CMK (cell line): ENCODE results near the gene GABRG3.

Source experiments
- DNase-seq: peaks from one replicate; pipeline ENCODE4 v3.0.0-alpha.2; 2010; ENCODE audit warnings: low read depth

GABRG3 gene

DNA sequence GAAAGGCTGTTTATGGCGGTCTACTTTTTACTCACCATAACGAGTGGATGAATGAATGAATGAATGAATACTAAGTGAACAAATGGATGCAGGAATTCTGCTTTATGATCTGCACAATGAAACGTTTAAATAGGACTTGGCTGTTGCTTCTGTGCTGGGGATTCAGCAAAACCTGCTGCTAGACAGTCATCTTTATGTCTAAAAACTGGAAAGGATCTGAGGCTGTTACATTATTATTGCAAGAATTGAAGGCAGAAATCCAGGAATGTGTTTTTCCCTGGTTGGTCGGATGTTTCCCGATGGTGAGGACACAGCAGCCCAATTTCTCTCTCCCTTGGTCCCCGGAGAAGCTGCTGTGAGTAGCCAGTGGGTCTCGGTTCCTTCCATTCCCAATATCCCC lies 94.2 kb downstream of the GABRG3 start:
- no peak for DNase-seq

DNA sequence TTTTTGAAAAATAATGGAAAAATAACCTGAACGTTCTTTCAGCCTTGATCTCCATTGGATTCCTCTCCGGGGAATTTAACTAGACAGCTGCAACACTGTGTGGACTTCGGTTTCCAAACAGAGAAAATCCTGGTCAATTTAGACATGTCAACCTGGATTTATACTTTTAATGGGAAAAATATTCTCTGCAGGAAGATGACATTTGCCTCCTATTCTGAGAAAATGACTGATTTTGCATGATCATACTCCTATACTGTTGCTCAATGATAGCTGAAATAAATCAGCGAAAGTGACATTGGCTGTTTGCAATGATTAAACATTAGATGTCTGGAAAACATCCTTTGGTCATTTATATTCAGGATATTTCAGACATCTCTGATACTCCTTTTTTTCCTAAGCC lies 94.8 kb downstream of the GABRG3 start:
- DNase-seq, result no peak

DNA sequence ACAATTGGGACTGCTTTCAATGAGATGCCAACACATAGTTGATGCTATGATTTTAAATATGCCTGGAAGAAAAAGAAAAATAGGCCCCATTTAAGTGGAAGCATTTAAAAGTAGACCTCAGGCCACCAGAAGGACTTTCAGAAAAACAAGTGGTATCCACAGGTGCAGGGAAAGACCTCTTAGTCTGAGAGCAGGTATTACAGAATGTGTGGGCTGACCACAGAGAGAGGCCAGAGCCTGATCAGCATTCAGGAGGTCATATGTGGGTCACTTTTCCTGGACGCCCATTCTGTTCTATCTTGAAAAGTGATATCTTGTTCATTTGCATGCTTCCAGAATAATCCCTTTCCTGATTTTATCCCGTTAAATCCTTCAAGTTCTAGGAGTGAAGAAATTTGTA lies 95.5 kb downstream of the GABRG3 start:
- no peak for DNase-seq

DNA sequence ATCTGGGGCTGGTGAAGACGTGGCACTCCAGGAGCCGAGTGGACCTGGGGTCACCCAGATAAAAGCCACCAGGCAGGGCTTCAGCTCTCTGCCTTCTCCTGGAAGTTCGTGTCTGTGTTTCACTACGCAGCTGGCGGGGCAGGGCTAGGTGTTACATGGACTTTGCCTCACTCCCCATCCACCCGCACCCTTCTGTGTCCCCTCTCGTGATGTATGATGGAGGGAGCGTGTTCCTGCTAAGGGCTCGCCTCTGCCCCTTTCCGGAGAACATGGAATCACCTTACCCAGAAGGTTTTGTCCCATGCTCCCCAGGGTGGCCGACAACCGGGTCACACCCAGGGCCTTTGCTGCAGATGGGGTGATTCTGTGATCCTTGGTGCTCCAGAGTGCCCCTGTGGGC lies 96.2 kb downstream of the GABRG3 start:
- no peak for DNase-seq

DNA sequence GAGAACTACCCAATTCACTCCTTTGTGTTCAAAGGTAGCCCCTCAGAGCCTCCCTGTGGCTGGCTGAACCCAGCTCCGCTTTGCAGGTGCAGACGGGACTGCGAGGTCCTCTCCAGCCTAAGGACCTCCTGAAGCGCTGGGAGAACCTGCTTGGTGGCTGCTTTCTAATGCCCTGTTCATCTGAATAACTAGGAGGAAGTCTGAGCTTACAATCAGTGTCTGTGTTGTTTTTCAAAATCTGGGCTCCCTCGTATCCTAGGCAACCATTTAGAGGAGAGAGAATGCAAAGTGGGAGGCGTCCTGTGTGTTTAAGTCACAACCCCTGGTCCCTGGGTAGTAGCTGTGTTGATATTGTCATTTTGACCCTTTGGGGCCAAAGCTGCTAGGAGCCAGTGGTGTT lies 99.9 kb downstream of the GABRG3 start:
- no peak for DNase-seq

DNA sequence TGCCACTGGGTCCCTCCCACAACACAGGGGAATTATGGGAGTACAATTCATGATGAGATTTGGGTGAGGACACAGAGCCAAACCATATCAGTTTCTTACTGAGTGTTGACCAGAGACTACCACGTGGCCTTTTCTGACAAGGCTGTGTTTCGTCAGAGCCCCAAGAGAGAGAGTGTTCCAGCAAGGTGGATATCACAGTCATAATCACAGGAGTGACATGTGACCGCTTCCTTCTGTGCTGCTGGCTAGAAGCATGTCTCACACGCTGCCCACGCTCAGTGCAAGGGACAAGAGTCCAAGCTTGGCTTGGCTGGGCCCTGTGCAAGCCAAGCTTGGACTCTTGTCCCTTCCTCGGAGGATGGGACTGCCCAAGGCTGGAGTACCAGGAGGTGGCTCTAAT lies 103.2 kb downstream of the GABRG3 start:
- no peak for DNase-seq

DNA sequence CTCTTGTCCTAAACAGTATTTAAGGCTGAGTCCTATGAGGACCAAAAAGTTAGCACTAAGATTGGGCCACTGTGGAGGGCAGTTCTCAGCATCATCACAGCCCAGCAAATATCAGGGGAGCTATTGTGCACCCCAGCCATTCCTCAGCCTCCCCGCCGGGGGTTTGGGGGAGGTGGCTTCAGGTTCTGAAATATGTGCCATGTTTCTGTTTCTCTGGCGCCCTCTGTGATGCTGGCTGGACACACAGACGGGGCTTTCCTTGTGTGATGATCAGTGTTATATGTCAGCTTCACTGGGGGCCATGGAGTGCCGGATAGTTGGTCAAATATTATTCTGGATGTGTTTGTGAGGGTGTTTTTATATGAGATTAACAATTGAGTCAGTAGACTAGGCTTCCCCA lies 106.8 kb downstream of the GABRG3 start:
- no peak for DNase-seq

DNA sequence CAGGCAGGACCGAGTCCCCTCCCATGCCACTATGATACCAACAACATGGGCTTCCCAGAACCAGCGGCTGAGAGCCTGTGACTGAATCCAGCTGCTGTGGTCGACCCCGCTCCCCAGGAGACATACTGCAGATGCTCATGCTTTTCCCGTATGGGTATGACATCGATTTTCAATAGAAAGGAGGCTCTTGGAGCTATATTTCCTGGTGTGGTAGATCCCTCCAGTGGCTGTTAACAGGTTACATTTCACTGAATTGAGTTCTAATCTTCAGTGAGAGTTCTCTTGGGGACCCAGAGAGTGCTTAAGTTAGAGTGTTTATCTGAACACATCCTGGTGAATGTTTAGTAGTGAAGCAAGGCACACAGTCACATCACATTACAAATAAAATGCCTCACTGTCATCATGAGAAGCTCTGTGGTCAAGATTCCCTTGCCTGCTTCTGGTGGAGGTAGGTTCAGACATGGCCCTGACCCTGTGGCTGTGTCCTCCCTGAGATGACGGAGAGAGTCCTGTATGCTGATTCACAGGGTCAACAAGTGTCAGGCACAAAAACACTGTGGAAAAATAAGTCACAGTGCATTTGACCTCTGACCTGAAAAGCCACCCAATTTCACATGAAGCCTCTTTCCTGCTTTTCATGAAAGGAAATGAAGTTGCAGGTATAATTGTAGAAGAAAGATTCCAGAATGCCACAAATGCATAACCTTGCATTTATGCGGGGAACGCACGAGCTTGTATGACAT lies 110.9 kb downstream of the GABRG3 start:
- DNase-seq, result no peak

DNA sequence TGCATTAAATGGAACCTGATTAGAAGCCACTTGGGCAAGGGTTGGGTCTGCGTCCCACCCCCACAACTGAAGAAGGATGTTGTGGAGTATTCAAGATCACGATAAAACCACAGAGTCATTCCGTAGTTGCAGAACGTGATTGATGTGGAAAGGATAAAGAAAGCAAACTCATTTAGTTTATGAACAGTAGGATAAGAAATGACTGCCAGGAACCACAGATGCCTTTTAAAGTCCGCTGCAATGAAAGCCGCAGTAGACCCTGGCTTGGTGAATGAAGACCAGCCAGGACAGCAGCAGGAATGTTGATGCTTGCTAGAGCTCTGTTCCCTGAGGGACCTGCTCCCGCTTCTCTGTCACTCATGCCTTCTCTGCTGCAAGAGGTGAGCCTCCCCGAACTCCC lies 111.5 kb downstream of the GABRG3 start:
- DNase-seq, result no peak

DNA sequence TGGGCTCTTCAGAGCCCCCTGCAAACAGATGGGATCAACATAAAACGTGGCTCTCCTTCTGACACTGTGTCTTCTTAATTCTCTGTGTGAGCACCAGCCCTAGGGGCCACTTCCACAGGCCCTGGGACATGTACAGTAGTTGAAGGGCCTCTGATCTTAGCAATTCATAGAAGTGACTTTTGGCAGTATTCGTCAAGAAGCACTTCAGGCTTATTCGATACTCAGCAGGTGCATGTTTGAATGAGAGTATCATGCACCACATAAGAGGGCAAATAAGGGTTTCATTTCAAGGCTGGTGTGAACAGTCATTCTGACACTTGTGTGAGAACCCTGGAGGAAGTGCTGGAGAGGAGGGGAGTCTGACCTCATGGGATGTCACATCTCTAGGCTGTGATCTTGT lies 113.9 kb downstream of the GABRG3 start:
- no peak for DNase-seq

DNA sequence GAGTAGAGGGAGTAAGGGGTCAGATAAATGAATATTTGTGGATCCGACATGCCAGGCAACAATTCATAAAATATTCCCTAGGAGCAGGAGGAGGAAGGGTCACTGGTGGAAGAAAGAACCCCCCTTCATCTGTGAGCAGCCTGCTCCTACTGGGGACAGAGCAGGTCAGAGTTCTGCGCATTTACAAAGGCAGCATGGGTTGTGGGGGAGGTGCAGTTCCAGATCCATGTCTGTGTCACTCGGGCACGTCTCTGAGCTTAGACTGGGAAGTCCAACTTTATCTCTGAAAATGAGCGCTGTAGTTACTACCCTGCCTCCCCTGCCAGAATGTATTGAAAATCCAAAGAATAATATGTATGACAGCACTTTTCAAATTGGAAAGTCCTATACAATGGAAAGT lies 115.2 kb downstream of the GABRG3 start:
- DNase-seq, result no peak

DNA sequence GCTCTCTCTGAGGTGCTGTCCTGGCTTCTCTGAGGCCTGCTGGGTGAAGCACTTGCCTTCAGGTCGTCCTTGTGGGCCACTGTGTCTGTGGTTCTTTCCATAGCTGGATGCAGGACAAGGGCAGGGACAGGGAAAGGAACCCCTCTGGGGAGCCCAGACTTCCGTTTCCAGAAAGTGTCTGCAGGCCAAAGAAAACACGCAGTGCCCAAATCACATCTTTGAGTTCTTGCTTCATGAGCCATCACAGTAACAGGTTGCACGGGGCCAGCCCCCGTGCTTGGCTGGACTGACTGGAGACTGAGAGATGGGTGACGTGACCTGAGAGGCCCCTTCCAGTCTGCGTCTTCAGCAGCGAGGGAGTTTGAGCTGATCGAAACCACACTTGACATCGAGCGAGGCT lies 115.8 kb downstream of the GABRG3 start:
- no peak for DNase-seq

DNA sequence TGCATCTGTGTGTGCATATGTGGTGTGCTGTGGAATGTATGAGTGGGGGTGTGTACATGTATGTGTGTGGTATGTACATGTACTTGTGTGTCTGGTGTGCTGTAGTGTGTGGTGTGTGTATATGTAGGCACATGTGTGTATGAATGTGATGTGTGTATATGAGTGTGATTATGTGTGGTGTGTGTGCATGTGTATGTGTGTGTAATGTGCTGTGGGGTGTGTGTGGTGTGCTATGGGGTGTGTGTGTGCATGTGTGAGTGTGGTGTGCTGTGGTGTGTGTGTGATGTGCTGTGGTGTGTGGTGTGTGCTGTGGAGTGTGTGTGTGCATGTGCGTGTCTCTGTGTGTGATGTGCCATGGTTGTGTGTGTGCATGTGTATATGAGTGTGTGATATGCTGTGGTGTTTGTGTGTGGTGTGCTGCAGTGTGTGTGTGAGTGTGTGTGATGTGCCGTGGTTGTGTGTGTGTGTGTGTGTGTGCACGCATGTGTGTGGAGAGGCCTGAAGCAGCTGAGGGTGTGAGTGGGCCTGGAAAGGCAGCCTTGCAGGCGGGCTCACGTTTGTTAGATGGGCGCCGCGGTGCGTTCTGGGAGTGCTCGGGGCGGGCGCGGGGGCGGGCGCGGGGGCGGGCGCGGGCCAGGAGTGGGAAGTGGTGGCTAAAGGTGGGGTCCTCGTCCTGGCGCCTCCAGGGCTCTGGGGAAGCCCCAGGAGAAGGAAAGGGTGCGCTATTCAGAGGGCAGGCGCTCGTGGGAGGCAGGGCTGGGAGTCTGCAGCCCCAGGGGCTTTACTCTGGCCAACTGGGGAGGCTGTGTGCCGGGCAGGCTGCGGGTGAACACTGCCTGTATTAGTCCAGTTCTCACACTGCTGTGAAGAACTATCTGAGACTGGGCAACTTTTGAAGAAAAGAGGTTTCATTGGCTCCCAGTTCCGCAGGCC lies 116.9 kb downstream of the GABRG3 start:
- no peak for DNase-seq

DNA sequence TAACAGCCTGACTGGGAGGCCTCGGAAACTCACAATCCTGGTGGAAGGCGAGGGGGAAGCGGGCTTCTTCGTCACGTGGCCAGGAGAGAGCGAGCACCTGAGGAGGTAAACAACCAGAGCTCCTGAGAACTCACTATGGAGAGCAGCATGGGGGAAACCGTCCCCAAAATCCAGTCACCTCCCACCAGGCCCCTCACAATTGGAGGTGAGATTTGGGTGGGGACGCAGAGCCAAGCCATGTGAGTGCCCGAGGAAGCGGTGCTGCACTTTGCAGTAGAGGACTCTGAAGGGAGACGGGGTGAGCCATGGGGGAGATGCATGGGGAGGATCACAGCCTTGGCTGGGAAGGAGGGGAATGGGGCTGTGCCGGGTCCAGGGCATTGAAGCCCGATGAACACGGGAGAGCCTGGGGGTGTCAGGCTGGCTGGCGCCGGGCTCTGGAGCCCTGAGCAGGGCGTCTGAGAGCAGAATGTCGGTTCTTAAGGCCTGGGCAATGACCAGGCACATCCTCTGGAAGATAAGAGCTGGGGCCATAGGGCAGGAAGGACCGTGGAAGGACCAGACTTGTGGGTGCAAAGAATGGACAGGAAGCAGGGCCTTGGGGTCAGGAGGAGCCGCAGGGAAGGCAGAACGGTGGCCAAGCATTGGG lies 117.7 kb downstream of the GABRG3 start:
- DNase-seq, result no peak

DNA sequence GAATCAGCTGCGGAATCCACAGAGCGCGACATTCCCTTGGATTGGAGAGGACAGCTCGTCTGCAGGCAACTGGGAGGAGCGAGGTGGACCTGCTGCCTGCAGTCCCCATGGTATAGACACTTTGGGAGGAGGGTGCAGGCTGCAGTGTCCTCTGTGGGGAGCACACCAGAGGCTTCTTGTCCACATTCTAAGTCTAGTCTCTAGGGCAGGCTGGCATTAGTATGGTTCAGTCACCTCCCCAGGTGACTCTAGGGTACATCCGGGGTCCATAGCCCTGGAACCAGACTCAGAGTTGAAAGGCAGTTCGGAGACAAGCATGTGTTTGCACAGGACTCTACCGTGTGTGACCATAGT lies 118.2 kb downstream of the GABRG3 start:
- no peak for DNase-seq

DNA sequence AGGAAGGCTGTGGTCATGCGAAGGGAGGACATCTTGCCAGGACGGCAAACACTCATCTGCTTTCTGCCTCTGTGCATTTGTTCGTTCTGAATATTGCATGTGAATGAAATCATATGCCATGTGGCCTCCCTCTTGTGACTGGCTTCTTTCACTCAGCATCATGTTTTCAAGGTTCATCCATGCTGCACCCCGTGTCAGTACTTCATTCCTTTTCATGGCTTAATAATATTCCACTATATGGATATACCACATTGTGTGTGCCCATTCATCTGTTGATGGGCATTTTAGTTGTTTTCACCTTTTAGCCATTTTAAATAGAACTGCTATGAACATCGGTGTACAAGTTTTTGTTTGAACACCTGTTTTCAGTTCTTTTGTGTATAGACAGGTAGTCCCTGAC lies 118.7 kb downstream of the GABRG3 start:
- DNase-seq, result no peak

DNA sequence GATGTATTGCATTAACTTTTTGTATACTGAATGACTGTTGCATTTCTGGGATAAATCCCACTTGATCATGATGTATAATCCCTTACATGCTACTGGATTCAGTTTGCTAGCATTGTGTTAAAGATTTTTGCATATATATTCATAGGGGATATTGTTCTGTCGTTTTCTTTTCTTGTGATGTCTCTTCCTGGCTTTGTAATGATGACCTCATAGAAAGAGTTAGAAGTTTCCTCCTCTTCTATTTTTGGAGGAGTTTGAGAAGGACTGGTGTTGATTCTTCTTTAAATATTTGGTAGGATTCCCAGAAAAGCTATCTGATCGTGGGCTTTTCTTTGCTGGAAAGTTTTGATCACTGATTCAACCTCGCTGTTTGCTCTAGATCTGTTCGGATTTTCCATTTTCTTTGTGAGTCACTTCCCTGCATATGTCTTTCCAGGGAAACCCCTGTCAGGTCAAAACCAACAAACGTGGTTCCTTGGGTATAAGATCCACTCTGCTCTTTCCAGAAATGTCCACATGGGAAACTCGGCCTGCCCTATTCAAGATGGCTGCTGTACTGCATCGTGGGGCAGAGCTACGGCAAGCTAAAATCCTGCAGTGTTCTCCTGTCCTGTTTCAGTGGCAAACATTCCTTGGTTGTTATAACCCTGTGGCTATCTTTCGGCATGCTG lies 120.4 kb downstream of the GABRG3 start:
- no peak for DNase-seq

DNA sequence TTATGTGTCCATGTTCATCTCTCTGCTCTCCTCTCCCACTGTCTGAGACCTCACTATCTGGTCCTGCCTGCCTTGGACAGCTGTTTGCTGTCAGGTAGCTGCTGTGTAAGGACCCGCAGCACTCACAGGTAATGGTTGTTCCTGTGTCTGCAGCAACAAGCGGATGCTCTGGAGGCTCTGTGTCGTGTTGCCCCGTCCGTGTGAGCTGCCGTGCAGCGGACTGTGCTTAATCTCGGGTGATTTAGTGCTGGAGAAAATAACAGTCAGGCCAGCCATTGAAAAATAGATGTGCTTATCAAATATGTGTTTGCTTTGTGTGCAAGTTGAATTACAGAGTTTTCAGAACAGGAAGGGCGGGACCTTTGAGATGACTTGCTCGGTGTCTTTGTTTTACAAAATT lies 121.4 kb downstream of the GABRG3 start:
- DNase-seq, result no peak

DNA sequence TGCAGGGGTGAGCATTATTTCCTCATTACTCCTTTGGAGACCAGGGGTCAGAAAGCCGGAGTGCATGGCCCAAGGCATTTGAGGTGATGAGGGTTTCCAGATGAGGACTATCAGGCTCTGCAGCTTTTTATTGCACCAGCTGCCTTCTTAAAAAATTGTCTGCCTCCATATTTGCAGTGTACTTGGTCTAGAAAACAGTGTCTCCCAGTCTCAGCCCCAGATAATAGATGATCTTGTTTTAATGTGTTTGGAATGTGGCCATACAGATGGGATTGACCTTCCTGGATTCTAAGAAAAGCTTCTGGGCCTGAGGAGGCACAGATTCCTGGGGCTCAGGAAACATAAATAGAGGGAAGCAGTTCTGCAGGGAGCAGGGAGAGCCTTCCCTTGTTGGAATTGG lies 123.3 kb downstream of the GABRG3 start:
- DNase-seq, result no peak

DNA sequence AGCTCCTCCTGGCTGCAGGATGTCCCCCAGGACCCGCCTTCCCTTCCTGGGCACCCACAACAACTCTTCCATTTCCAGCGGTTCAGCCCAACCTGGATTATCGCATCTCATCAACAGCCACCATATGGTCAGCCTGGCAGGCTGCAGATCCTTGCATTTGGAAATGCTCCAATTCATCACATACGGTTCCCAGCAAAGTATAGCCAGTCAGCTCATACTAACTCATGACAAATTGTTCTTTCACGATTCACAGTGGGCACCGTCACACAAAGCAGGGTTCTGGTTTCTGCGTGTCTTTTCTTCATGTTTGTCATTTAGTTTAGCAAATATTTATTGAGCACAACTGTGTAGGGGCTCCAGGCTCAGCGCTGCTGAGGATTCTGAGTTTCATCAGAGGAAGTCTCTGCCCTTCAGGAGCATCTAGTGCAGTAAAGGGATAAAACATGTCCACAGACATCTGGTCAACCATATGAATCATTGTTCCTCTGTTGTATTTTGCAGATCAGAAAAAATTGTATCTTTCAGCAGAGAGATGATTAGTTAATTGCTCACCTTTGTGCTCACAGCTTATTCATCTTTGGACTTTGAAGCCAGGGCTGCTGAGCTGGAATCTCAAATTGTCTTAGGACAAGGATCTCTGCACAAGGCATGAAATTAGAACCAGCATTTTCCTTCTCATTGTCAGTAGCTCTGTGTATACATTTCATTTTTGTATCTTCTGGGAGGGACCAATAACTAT lies 125.1 kb downstream of the GABRG3 start:
- no peak for DNase-seq

DNA sequence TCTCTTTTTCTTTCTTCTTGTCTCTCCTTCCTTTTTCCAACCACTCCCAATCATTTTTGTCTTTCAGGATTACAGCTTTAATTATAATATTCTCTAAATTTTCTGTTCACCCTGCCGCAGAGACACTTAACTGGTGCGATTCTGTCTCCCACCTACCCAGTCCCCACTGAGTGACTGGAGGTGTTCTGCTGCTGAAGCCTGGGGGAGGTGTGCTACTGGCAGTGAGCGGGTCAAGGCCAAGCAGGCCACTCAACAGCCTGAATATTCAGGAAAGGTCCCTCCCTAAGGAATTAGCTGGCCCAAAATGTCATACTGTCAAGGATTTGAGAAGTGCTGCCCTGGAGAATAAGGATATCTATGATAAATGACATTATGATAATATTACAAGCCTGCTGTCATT lies 126.5 kb downstream of the GABRG3 start:
- no peak for DNase-seq

DNA sequence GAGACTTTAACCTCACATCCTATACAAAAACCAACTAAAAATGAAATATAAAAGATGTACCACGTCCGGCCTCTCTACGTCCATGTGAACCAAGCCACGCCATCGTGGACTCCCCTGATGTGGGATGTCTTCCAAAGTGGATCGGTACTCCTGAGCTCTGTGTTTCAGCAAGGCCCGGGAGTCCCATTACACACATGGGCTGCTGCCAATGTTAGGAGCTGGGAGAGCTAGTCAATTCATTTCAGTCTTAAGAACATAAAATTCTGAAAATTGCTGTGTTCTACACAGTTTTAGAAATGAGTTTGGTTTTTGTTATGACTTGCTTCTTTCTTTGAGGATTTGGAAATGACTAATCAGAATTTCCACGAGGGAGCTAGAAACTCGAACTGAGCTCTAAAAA lies 131.0 kb downstream of the GABRG3 start:
- DNase-seq, result no peak
